ENCODE data around the gene AMHR2. TPM values are rescaled to one million over a fixed set of nuclear protein-coding genes. Genes with fewer than 3 reads are reported as not detected.
"Not testable (repeated sequence)": the region's sequence is repeated elsewhere in the genome, so short reads cannot be mapped to it uniquely, and the experiment has no call there.

Gene AMHR2
- not detected in 2 replicates for total RNA-seq

- DNase-seq (ENCODE audit: low read depth in 2 of 2), result no peak
Measured at GRCh38 chr12:53423597-53423996, at the start of gene AMHR2. TSS of gene AMHR2 (plus strand) at chr12:53423855. CDS start at chr12:53423935, 80 bp downstream.

GRCh38 chr12:53374277-53374676, 49.4 kb upstream of the AMHR2 start:
- DNase-seq (ENCODE audit: low read depth in 2 of 2), result not testable (repeated sequence)

GRCh38 chr12:53376747-53377146, 46.9 kb upstream of the AMHR2 start:
- DNase-seq (ENCODE audit: low read depth in 2 of 2), result no peak

GRCh38 chr12:53378222-53378621, 45.4 kb upstream of the AMHR2 start:
- DNase-seq (ENCODE audit: low read depth in 2 of 2), result no peak

- peak in 1 of 2 donors; percentile 15 for DNase-seq (ENCODE audit: low read depth in 2 of 2)
Measured at GRCh38 chr12:53378724-53379388, 44.8 kb upstream of the AMHR2 start.

- DNase-seq (ENCODE audit: low read depth in 2 of 2), result peak; percentile 100
Measured at GRCh38 chr12:53379389-53380103, 44.1 kb upstream of the AMHR2 start.

- DNase-seq (ENCODE audit: low read depth in 2 of 2), result peak; percentile 84 to 97
Measured at GRCh38 chr12:53380104-53380793, 43.4 kb upstream of the AMHR2 start, which contains the start of gene SP1. TSS of gene SP1 (plus strand) at chr12:53380176. CDS start at chr12:53380292, 116 bp downstream.

- peak in 1 of 2 donors; percentile 50 for DNase-seq (ENCODE audit: low read depth in 2 of 2)
Measured at GRCh38 chr12:53380794-53381730, 42.6 kb upstream of the AMHR2 start.

GRCh38 chr12:53381731-53382630, 41.7 kb upstream of the AMHR2 start:
- peak in 1 of 2 donors; percentile 56 for DNase-seq (ENCODE audit: low read depth in 2 of 2)

- DNase-seq (ENCODE audit: low read depth in 2 of 2), result no peak
Measured at GRCh38 chr12:53383258-53383657, 40.4 kb upstream of the AMHR2 start.

GRCh38 chr12:53386381-53386780, 37.3 kb upstream of the AMHR2 start:
- DNase-seq (ENCODE audit: low read depth in 2 of 2), result not testable (repeated sequence)

- no peak for DNase-seq (ENCODE audit: low read depth in 2 of 2)
Measured at GRCh38 chr12:53388932-53389331, 34.7 kb upstream of the AMHR2 start.

GRCh38 chr12:53389702-53390101, 34.0 kb upstream of the AMHR2 start:
- DNase-seq (ENCODE audit: low read depth in 2 of 2), result no peak

GRCh38 chr12:53391724-53392123, 31.9 kb upstream of the AMHR2 start:
- no peak for DNase-seq (ENCODE audit: low read depth in 2 of 2)

GRCh38 chr12:53399896-53400295, 23.8 kb upstream of the AMHR2 start:
- DNase-seq (ENCODE audit: low read depth in 2 of 2), result no peak

GRCh38 chr12:53402351-53402750, 21.3 kb upstream of the AMHR2 start:
- not testable (repeated sequence) for DNase-seq (ENCODE audit: low read depth in 2 of 2)

GRCh38 chr12:53402871-53403270, 20.8 kb upstream of the AMHR2 start:
- DNase-seq (ENCODE audit: low read depth in 2 of 2), result no peak

GRCh38 chr12:53410951-53411350, 12.7 kb upstream of the AMHR2 start:
- no peak for DNase-seq (ENCODE audit: low read depth in 2 of 2)

GRCh38 chr12:53413485-53414204, 10.0 kb upstream of the AMHR2 start:
- no peak for DNase-seq (ENCODE audit: low read depth in 2 of 2)

All from dermis microvascular lymphatic vessel endothelial cell (primary cell).